Measurements from ENCODE around the gene DYNLRB1. TPM values are rescaled to one million over a fixed set of nuclear protein-coding genes. Genes with fewer than 3 reads are reported as not detected.

DYNLRB1 gene
- total and polyA plus RNA-seq, 2 of the 13 experiments (the other 11 are each of a cell fraction or from before 2014, with no cell fraction given), result 140 to 244 TPM

DNA sequence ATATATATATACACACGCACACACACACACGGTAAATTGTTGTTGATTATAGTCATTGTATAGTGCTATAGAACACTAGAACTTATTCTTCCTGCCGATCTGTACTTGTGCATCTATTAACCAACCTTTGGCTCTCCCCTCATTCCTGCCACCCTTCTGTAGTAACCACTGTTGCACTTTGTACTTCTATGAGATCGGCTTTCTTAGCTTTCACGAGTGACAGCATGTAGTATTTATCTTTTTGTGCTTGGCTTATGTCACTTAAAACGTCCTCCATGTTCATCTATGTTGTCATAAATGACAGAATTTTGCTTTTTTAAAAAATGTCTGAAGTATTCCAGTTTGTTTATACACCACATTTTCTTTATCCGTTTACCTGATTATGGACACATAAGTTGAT lies 20.9 kb upstream of the DYNLRB1 start:
- FAIRE-seq, result peak; percentile 61
- H2AFZ ChIP-seq (ENCODE audit: low read length), result no peak overlapping the region
- H4K20me1 ChIP-seq (ENCODE audit: insufficient read depth, low read length), result no peaks in the 10 kb centered on the region
- ATAC-seq, result peak; percentile 73
- 63% methylated on average over 7 of the region's 7 CpGs for WGBS (ENCODE audit: low lambda C conversion rate)
- H3K36me3 ChIP-seq (replicated peaks in 1 of 2; ENCODE audit: control insufficient read depth in 1 of 2, insufficient read depth in 2 of 2, low read length in 2 of 2), result peaks cover 10 to 68% of the 10 kb centered on the region in 2 experiments
- H3K9me3 ChIP-seq (ENCODE audit: low read length), result peaks cover 7% of the 10 kb centered on the region; the same call in 1 of the 2 replicates
- peak; percentile 73 for DNase-seq (ENCODE audit: low spot score)
- POLR2A ChIA-PET, result interaction anchor here (0.7 to 1.5 kb wide), 2 partner anchors 20 to 213 kb away, joined by 3 to 8 read pairs; partner anchors contain the start of gene DYNLRB1
- no peak overlapping the region for H3K4me2 ChIP-seq (ENCODE audit: low read depth, low read length)
- intact Hi-C loops (cut with micrococcal nuclease; ENCODE audit: unreplicated experiment) (no loop called here), in situ Hi-C loops (cut with HindIII; ENCODE audit: extremely low pct_ligation_motif_present, low pct_unique_long_range_greater_than_20kb) (no loop called here)
- CTCF ChIA-PET (ENCODE audit: low intra/inter-chr PET ratio, low total read pairs), result no interaction called here
- peaks cover 13% of the 10 kb centered on the region for H3K4me1 ChIP-seq (ENCODE audit: insufficient read depth, low read length)
- no peak overlapping the region for H3K27ac ChIP-seq (ENCODE audit: extremely low read length, insufficient read depth, low read length)
- H3K4me3 ChIP-seq (replicated peaks in 1 of 3; ENCODE audit: insufficient read depth in 1 of 3, low read depth in 2 of 3, low read length in 3 of 3), result no peak overlapping the region
- BruUV-seq (replicated peaks), result no TSS peak
- no peaks in the 10 kb centered on the region for H3K27me3 ChIP-seq (ENCODE audit: control insufficient read depth in 1 of 2, insufficient read depth in 2 of 2, low read length in 2 of 2)
- H3K79me2 ChIP-seq (ENCODE audit: insufficient read depth, low read length), result peaks cover 13% of the 10 kb centered on the region
- no peak overlapping the region for H3K9ac ChIP-seq (ENCODE audit: insufficient read depth, low read depth, low read length)
- peak; percentile 67 for TF ChIP-seq CREB1 (IDR thresholded peaks at IDR 0.05)
- no peak for TF ChIP-seq CREB1 (CRISPR knock-in tag; IDR thresholded peaks at IDR 0.05)
- no peak for TF ChIP-seq JUNB (CRISPR knock-in tag; IDR thresholded peaks at IDR 0.05; ENCODE audit: borderline replicate concordance)
- TF ChIP-seq GATAD2A (CRISPR knock-in tag; IDR thresholded peaks at IDR 0.05), result peak; percentile 45; the same call in 1 of the 2 replicates
- TF ChIP-seq HNF4G (IDR thresholded peaks at IDR 0.05; ENCODE audit: borderline replicate concordance, low read depth, low read length), result peak; percentile 70
- no peak for TF ChIP-seq HNF4G (CRISPR knock-in tag; IDR thresholded peaks at IDR 0.05; ENCODE audit: borderline replicate concordance, low read depth)
- TF ChIP-seq YEATS4 (CRISPR knock-in tag; IDR thresholded peaks at IDR 0.05; ENCODE audit: borderline replicate concordance), result no peak
- TF ChIP-seq, protein P1, sequence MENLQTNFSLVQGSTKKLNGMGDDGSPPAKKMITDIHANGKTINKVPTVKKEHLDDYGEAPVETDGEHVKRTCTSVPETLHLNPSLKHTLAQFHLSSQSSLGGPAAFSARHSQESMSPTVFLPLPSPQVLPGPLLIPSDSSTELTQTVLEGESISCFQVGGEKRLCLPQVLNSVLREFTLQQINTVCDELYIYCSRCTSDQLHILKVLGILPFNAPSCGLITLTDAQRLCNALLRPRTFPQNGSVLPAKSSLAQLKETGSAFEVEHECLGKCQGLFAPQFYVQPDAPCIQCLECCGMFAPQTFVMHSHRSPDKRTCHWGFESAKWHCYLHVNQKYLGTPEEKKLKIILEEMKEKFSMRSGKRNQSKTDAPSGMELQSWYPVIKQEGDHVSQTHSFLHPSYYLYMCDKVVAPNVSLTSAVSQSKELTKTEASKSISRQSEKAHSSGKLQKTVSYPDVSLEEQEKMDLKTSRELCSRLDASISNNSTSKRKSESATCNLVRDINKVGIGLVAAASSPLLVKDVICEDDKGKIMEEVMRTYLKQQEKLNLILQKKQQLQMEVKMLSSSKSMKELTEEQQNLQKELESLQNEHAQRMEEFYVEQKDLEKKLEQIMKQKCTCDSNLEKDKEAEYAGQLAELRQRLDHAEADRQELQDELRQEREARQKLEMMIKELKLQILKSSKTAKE (CRISPR knock-in tag; IDR thresholded peaks at IDR 0.05; ENCODE audit: borderline replicate concordance), result no peak
- TF ChIP-seq ZNF138 (CRISPR knock-in tag; IDR thresholded peaks at IDR 0.05; ENCODE audit: low read depth), result no peak
- TF ChIP-seq, protein P2, sequence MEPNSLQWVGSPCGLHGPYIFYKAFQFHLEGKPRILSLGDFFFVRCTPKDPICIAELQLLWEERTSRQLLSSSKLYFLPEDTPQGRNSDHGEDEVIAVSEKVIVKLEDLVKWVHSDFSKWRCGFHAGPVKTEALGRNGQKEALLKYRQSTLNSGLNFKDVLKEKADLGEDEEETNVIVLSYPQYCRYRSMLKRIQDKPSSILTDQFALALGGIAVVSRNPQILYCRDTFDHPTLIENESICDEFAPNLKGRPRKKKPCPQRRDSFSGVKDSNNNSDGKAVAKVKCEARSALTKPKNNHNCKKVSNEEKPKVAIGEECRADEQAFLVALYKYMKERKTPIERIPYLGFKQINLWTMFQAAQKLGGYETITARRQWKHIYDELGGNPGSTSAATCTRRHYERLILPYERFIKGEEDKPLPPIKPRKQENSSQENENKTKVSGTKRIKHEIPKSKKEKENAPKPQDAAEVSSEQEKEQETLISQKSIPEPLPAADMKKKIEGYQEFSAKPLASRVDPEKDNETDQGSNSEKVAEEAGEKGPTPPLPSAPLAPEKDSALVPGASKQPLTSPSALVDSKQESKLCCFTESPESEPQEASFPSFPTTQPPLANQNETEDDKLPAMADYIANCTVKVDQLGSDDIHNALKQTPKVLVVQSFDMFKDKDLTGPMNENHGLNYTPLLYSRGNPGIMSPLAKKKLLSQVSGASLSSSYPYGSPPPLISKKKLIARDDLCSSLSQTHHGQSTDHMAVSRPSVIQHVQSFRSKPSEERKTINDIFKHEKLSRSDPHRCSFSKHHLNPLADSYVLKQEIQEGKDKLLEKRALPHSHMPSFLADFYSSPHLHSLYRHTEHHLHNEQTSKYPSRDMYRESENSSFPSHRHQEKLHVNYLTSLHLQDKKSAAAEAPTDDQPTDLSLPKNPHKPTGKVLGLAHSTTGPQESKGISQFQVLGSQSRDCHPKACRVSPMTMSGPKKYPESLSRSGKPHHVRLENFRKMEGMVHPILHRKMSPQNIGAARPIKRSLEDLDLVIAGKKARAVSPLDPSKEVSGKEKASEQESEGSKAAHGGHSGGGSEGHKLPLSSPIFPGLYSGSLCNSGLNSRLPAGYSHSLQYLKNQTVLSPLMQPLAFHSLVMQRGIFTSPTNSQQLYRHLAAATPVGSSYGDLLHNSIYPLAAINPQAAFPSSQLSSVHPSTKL (CRISPR knock-in tag; IDR thresholded peaks at IDR 0.05), result peak; percentile 10; the same call in 1 of the 2 replicates
- no peak for TF ChIP-seq SIN3B (IDR thresholded peaks at IDR 0.05; ENCODE audit: low read length)
- TF ChIP-seq, protein P3, sequence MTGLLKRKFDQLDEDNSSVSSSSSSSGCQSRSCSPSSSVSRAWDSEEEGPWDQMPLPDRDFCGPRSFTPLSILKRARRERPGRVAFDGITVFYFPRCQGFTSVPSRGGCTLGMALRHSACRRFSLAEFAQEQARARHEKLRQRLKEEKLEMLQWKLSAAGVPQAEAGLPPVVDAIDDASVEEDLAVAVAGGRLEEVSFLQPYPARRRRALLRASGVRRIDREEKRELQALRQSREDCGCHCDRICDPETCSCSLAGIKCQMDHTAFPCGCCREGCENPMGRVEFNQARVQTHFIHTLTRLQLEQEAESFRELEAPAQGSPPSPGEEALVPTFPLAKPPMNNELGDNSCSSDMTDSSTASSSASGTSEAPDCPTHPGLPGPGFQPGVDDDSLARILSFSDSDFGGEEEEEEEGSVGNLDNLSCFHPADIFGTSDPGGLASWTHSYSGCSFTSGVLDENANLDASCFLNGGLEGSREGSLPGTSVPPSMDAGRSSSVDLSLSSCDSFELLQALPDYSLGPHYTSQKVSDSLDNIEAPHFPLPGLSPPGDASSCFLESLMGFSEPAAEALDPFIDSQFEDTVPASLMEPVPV (CRISPR knock-in tag; IDR thresholded peaks at IDR 0.05), result no peak
- no peak for TF ChIP-seq ZNF124 (CRISPR knock-in tag; IDR thresholded peaks at IDR 0.05)
- no peak for TF ChIP-seq SETDB1 (CRISPR knock-in tag; IDR thresholded peaks at IDR 0.05; ENCODE audit: borderline replicate concordance)
- no peak for TF ChIP-seq ESRRA (CRISPR knock-in tag; IDR thresholded peaks at IDR 0.05; ENCODE audit: low read depth)
- no peak for TF ChIP-seq ZNF773 (CRISPR knock-in tag; IDR thresholded peaks at IDR 0.05; ENCODE audit: borderline replicate concordance)
- TF ChIP-seq, protein P4, sequence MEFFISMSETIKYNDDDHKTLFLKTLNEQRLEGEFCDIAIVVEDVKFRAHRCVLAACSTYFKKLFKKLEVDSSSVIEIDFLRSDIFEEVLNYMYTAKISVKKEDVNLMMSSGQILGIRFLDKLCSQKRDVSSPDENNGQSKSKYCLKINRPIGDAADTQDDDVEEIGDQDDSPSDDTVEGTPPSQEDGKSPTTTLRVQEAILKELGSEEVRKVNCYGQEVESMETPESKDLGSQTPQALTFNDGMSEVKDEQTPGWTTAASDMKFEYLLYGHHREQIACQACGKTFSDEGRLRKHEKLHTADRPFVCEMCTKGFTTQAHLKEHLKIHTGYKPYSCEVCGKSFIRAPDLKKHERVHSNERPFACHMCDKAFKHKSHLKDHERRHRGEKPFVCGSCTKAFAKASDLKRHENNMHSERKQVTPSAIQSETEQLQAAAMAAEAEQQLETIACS (CRISPR knock-in tag; IDR thresholded peaks at IDR 0.05), result no peak

All from HepG2 (cell line).